ENCODE results near the gene VANGL2. TPM values are rescaled to one million over a fixed set of nuclear protein-coding genes. Genes with fewer than 3 reads are reported as not detected.

VANGL2 gene
- total and polyA plus RNA-seq, 4 donors = 1.3 to 13.9 (median 2.2) TPM

DNA sequence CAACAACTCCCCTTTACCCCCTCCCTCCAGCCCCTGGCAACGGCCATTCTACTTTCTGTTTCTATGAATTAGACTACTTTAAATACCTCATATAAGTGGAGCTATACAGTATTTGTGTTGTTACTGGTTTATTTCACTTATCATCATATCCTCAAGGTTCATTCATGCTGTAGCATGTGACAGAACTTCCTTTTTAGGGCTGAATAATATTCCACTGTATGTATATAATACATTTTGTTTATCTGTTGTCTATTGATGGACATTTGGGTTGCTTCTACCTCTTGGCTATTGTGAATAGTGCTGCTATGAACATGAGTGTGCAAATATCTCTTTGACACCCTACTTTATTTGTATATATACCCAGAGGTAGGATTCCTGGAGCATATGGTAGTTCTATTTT, 31.3 kb upstream of the VANGL2 start:
- WGBS, 2 donors = 73 to 93% methylated on average over 1 of the region's 1 CpG
- H3K4me1 ChIP-seq (ENCODE audit: control insufficient read depth in 5 of 5, insufficient read depth in 5 of 5, low read length in 5 of 5) = peaks cover 0 to 1% (median 0%) of the 10 kb centered on the region in 5 donors
- H3K4me3 ChIP-seq = no peak overlapping the region
- ATAC-seq (ENCODE audit: insufficient read depth, low FRiP score) (no peak), DNase-seq (no peak)
- no peaks in the 10 kb centered on the region for H3K9me3 ChIP-seq (ENCODE audit: control insufficient read depth in 4 of 4, insufficient read depth in 3 of 4, low read length in 3 of 4)
- no peaks in the 10 kb centered on the region for H3K36me3 ChIP-seq (ENCODE audit: control insufficient read depth in 4 of 4, insufficient read depth in 4 of 4, low read length in 4 of 4)
- no peak overlapping the region for H3K9ac ChIP-seq (ENCODE audit: insufficient read depth in 1 of 2, low read length in 2 of 2)
- H3K27ac ChIP-seq (ENCODE audit: low read depth in 1 of 2, low read length in 1 of 2) = no peak overlapping the region
- TF ChIP-seq CTCF (IDR thresholded peaks at IDR 0.05; ENCODE audit: control extremely low read depth, extremely low read depth) = no peak
- H3K27me3 ChIP-seq (ENCODE audit: control insufficient read depth in 3 of 3, insufficient read depth in 3 of 3, low read length in 2 of 3) = peaks cover 0 to 10% (median 0%) of the 10 kb centered on the region in 3 donors

- no peak overlapping the region for H3K4me3 ChIP-seq
- H3K27ac ChIP-seq (ENCODE audit: low read depth in 1 of 2, low read length in 1 of 2) = no peak overlapping the region
- TF ChIP-seq CTCF (IDR thresholded peaks at IDR 0.05; ENCODE audit: control extremely low read depth, extremely low read depth) = no peak
- no peaks in the 10 kb centered on the region for H3K9me3 ChIP-seq (ENCODE audit: control insufficient read depth in 4 of 4, insufficient read depth in 3 of 4, low read length in 3 of 4)
- H3K4me1 ChIP-seq (ENCODE audit: control insufficient read depth in 5 of 5, insufficient read depth in 5 of 5, low read length in 5 of 5) = peaks cover 0 to 3% (median 0%) of the 10 kb centered on the region in 5 donors
- ATAC-seq (ENCODE audit: insufficient read depth, low FRiP score) (no peak), DNase-seq (no peak)
- H3K27me3 ChIP-seq (ENCODE audit: control insufficient read depth in 3 of 3, insufficient read depth in 3 of 3, low read length in 2 of 3) = peaks cover 0 to 9% (median 0%) of the 10 kb centered on the region in 3 donors
- no peak overlapping the region for H3K9ac ChIP-seq (ENCODE audit: insufficient read depth in 1 of 2, low read length in 2 of 2)
- H3K36me3 ChIP-seq (ENCODE audit: control insufficient read depth in 4 of 4, insufficient read depth in 4 of 4, low read length in 4 of 4) = no peaks in the 10 kb centered on the region
- WGBS, 2 donors = 79 to 89% methylated on average over 38 to 42 of the region's 42 CpGs
Observed at GRCh38 chr1:160370561-160371345, 29.6 kb upstream of the VANGL2 start.

GRCh38 chr1:160371346-160371631, 29.1 kb upstream of the VANGL2 start:
- no peaks in the 10 kb centered on the region for H3K36me3 ChIP-seq (ENCODE audit: control insufficient read depth in 4 of 4, insufficient read depth in 4 of 4, low read length in 4 of 4)
- TF ChIP-seq CTCF (IDR thresholded peaks at IDR 0.05; ENCODE audit: control extremely low read depth, extremely low read depth) = no peak
- no peak for ATAC-seq (ENCODE audit: insufficient read depth, low FRiP score)

DNA sequence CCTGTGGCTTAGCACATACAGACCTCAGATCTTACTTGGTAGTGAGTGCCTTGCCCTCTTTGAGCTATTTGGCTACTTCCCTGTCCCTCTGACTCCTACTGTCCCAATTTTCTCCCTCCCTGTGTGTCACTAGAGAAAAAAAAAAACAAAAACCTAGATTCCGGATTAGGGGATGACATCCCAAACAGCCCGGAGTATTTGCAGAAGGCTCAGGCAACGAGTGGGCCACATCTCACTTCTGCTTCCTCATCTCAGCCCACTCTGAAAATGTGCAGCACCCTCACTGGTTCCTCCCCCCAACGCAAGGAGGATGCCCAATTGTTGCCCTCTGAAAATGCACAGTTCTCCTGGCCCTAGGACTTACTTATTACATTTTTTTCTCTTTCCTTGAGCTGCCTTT, 28.6 kb upstream of the VANGL2 start:
- ATAC-seq (ENCODE audit: insufficient read depth, low FRiP score) (no peak), DNase-seq (no peak)
- 64 to 65% methylated on average over 4 of the region's 4 CpGs for WGBS, 2 donors
- Histone ChIP-seq H3K4me3 (no peak overlapping the region), H3K36me3 (ENCODE audit: control insufficient read depth in 4 of 4, insufficient read depth in 4 of 4, low read length in 4 of 4) (no peaks in the 10 kb centered on the region), H3K9ac (ENCODE audit: insufficient read depth in 1 of 2, low read length in 2 of 2) (no peak overlapping the region), H3K27ac (ENCODE audit: low read depth in 1 of 2, low read length in 1 of 2) (no peak overlapping the region), H3K4me1 (ENCODE audit: control insufficient read depth in 5 of 5, insufficient read depth in 5 of 5, low read length in 5 of 5) (peaks cover 0 to 8% (median 0%) of the 10 kb centered on the region in 5 donors), H3K27me3 (ENCODE audit: control insufficient read depth in 3 of 3, insufficient read depth in 3 of 3, low read length in 2 of 3) (peaks cover 0 to 7% (median 0%) of the 10 kb centered on the region in 3 donors), H3K9me3 (ENCODE audit: control insufficient read depth in 4 of 4, insufficient read depth in 3 of 4, low read length in 3 of 4) (no peaks in the 10 kb centered on the region)
- TF ChIP-seq CTCF (IDR thresholded peaks at IDR 0.05; ENCODE audit: control extremely low read depth, extremely low read depth) = no peak

More at GRCh38 chr1:160371346-160371631, 29.1 kb upstream of the VANGL2 start:
- Histone ChIP-seq H3K27ac (ENCODE audit: low read depth in 1 of 2, low read length in 1 of 2) (no peak overlapping the region), H3K9ac (ENCODE audit: insufficient read depth in 1 of 2, low read length in 2 of 2) (no peak overlapping the region), H3K27me3 (ENCODE audit: control insufficient read depth in 3 of 3, insufficient read depth in 3 of 3, low read length in 2 of 3) (peaks cover 0 to 7% (median 0%) of the 10 kb centered on the region in 3 donors), H3K9me3 (ENCODE audit: control insufficient read depth in 4 of 4, insufficient read depth in 3 of 4, low read length in 3 of 4) (no peaks in the 10 kb centered on the region), H3K4me3 (no peak overlapping the region), H3K4me1 (ENCODE audit: control insufficient read depth in 5 of 5, insufficient read depth in 5 of 5, low read length in 5 of 5) (peaks cover 0 to 8% (median 0%) of the 10 kb centered on the region in 5 donors)
- DNase-seq = no peak
